ES-I3 (cell line): Measurements from ENCODE around the gene NDN.
A peak's percentile ranks its signal among the peaks of the same experiment; 100 is the strongest.

Experiments used
- H3K36me3 ChIP-seq: 2 replicates; pipeline ENCODE4 v1.6.1; 2013; ENCODE audit warnings: mild to moderate bottlenecking, low read length, control low read depth, moderate library complexity; ENCODE audit not compliant: insufficient read depth
- H3K4me1 ChIP-seq: 2 replicates; pipeline ENCODE4 v1.6.1; 2013; ENCODE audit warnings: mild to moderate bottlenecking, control low read depth, low read length; ENCODE audit not compliant: insufficient read depth
- H3K9ac ChIP-seq: 2 replicates; pipeline ENCODE4 v1.6.1; 2013; ENCODE audit warnings: low read depth, mild to moderate bottlenecking, low read length, moderate library complexity
- H3K9me3 ChIP-seq: 2 replicates; pipeline ENCODE4 v1.6.1; 2013; ENCODE audit warnings: mild to moderate bottlenecking, low read length, moderate library complexity; ENCODE audit not compliant: control insufficient read depth, insufficient read depth

Gene NDN

GRCh38 chr15:23647421-23648370 is 39.4 kb downstream of the NDN start, which contains the start of gene MAGEL2:
MAGEL2 (minus strand) TSS chr15:23647867; CDS start chr15:23647742, 125 bp downstream.
- Histone ChIP-seq H3K9ac (peak within 1 kb of the TSS; percentile 95), H3K9me3 (no peaks in the 10 kb centered on the region), H3K4me1 (no peaks in the 10 kb centered on the region; the same call in 1 of the 2 replicates), H3K36me3 (no peaks in the 10 kb centered on the region)

DNA sequence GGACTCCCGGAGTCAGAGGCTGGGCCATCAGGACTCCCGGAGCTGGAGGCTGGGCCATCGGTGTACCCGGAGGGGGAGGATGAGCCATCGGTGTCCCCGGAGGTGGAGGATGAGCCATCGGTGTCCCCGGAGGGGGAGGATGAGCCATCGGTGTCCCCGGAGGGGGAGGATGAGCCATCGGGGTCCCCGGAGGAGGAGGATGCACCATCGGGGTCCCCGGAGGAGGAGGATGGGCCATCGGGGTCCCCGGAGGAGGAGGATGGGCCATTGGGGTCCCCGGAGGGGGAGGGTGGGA is 40.2 kb downstream of the NDN start:
- peak overlapping the region; percentile 95; the same call in 1 of the 2 replicates for H3K9ac ChIP-seq
- H3K4me1 ChIP-seq = no peaks in the 10 kb centered on the region; the same call in 1 of the 2 replicates
- no peaks in the 10 kb centered on the region for H3K9me3 ChIP-seq
- no peaks in the 10 kb centered on the region for H3K36me3 ChIP-seq

- Histone ChIP-seq H3K4me1 (no peaks in the 10 kb centered on the region; the same call in 1 of the 2 replicates), H3K36me3 (no peaks in the 10 kb centered on the region), H3K9me3 (no peaks in the 10 kb centered on the region), H3K9ac (peak overlapping the region; percentile 95; the same call in 1 of the 2 replicates)
Observed at GRCh38 chr15:23646165-23647000, 40.7 kb downstream of the NDN start.

GRCh38 chr15:23645371-23646164 is 41.5 kb downstream of the NDN start:
- Histone ChIP-seq H3K4me1 (no peaks in the 10 kb centered on the region; the same call in 1 of the 2 replicates), H3K9me3 (no peaks in the 10 kb centered on the region), H3K9ac (peak overlapping the region; percentile 6; the same call in 1 of the 2 replicates), H3K36me3 (no peaks in the 10 kb centered on the region)

GRCh38 chr15:23644829-23645228 is 42.3 kb downstream of the NDN start:
- Histone ChIP-seq H3K4me1 (no peaks in the 10 kb centered on the region; the same call in 1 of the 2 replicates), H3K9ac (no peak overlapping the region), H3K36me3 (no peaks in the 10 kb centered on the region), H3K9me3 (no peaks in the 10 kb centered on the region)

- H3K9me3 ChIP-seq = no peaks in the 10 kb centered on the region
- H3K36me3 ChIP-seq = no peaks in the 10 kb centered on the region
- no peak overlapping the region for H3K9ac ChIP-seq
- no peaks in the 10 kb centered on the region for H3K4me1 ChIP-seq
Observed at GRCh38 chr15:23642413-23643044, 44.6 kb downstream of the NDN start.
